GM23338 (cell line): ENCODE measurements around the gene JOSD1. TPM values are rescaled to one million over a fixed set of nuclear protein-coding genes. Genes with fewer than 3 reads are reported as not detected.

ENCODE experiments used
- ATAC-seq: fragments of 200-7000 bp; cut with Tn5 transposase; 3 replicates; pipeline ENCODE4 v1.9.1; 2020
- DNase-seq: peaks from one replicate; pipeline ENCODE4 v3.0.0-alpha.2; 2015; ENCODE audit warnings: low spot score
- H2AFZ ChIP-seq: fragments of 200-600 bp; sonication (generic); 2 replicates; pipeline ENCODE4 v1.8.0; 2016; ENCODE audit warnings: antibody characterized with exemption, mild to moderate bottlenecking, moderate library complexity
- H3F3A ChIP-seq: fragments of 200-600 bp; sonication (generic); replicated peaks from 2 replicates; pipeline ENCODE4 v1.8.0; 2017; ENCODE audit warnings: antibody characterized with exemption, mixed run types, low read depth
- H3K27ac ChIP-seq: fragments of 200-600 bp; sonication (generic); 2 replicates; pipeline ENCODE4 v1.6.1; 2016; ENCODE audit warnings: low read depth
- H3K27me3 ChIP-seq: fragments of 200-600 bp; sonication (generic); 2 replicates; pipeline ENCODE4 v1.8.0; 2016; ENCODE audit warnings: mild to moderate bottlenecking, mixed run types, moderate library complexity; ENCODE audit not compliant: insufficient read depth
- H3K36me3 ChIP-seq: fragments of 200-600 bp; sonication (generic); 2 replicates; pipeline ENCODE4 v1.8.0; 2016; ENCODE audit warnings: mild to moderate bottlenecking; ENCODE audit not compliant: insufficient read depth
- H3K4me1 ChIP-seq: fragments of 200-600 bp; sonication (generic); 2 replicates; pipeline ENCODE4 v1.8.0; 2016; ENCODE audit warnings: mild to moderate bottlenecking, moderate library complexity; ENCODE audit not compliant: insufficient read depth
- H3K4me2 ChIP-seq: fragments of 200-600 bp; sonication (generic); 2 replicates; pipeline ENCODE4 v1.7.1; 2017; ENCODE audit warnings: mixed run types
- H3K4me3 ChIP-seq: fragments of 200-600 bp; sonication (generic); 2 replicates; pipeline ENCODE4 v1.6.1; 2016; ENCODE audit warnings: mixed run types
- H3K79me2 ChIP-seq: fragments of 200-600 bp; sonication (generic); replicated peaks from 2 replicates; pipeline ENCODE4 v1.8.0; 2017; ENCODE audit warnings: mild to moderate bottlenecking; ENCODE audit not compliant: insufficient read depth
- H3K9me2 ChIP-seq: fragments of 200-600 bp; sonication (generic); 2 replicates; pipeline ENCODE4 v1.8.0; 2017; ENCODE audit not compliant: insufficient read depth
- H4K20me1 ChIP-seq: fragments of 200-600 bp; sonication (generic); replicated peaks from 2 replicates; pipeline ENCODE4 v1.8.0; 2017; ENCODE audit warnings: mild to moderate bottlenecking; ENCODE audit not compliant: insufficient read depth
- H3K27ac Mint-ChIP-seq: 2 replicates; pipeline ENCODE4 v1.8.0; 2020; ENCODE audit warnings: inconsistent platforms, mild to moderate bottlenecking, moderate library complexity, mixed read lengths
- H3K27me3 Mint-ChIP-seq: 3 replicates; pipeline ENCODE4 v1.8.0; 2022; ENCODE audit warnings: low read depth, mild to moderate bottlenecking, moderate library complexity, mixed read lengths, inconsistent platforms; ENCODE audit not compliant: insufficient read depth, poor library complexity
- H3K36me3 Mint-ChIP-seq: 3 replicates; pipeline ENCODE4 v1.8.0; 2021; ENCODE audit warnings: low read depth, mild to moderate bottlenecking, inconsistent platforms, moderate library complexity, mixed read lengths
- H3K4me1 Mint-ChIP-seq: 3 replicates; pipeline ENCODE4 v1.8.0; 2020; ENCODE audit warnings: mild to moderate bottlenecking, inconsistent platforms, mixed read lengths
- H3K4me3 Mint-ChIP-seq: 3 replicates; pipeline ENCODE4 v1.8.0; 2021; ENCODE audit warnings: moderate library complexity, mild to moderate bottlenecking, inconsistent platforms, mixed read lengths
- H3K9me3 Mint-ChIP-seq: 3 replicates; pipeline ENCODE4 v1.8.0; 2020; ENCODE audit warnings: moderate library complexity, mild to moderate bottlenecking, inconsistent platforms, mixed read lengths
- CREB1 ChIP-seq: fragments of 250-450 bp; sonication (Bioruptor Pico); IDR thresholded peaks from 2 replicates; pipeline ENCODE4 v1.5.0; 2020; ENCODE audit warnings: low read depth, mild to moderate bottlenecking, moderate library complexity
- EZH2 ChIP-seq: fragments of 200-600 bp; sonication (generic); IDR thresholded peaks from one replicate; pipeline ENCODE4 v1.8.0; 2017; ENCODE audit warnings: antibody characterized with exemption, mild to moderate bottlenecking, low read depth; ENCODE audit not compliant: unreplicated experiment
- EZH2phosphoT487 ChIP-seq: fragments of 200-600 bp; sonication (generic); IDR thresholded peaks from one replicate; pipeline ENCODE4 v1.8.1; 2018; ENCODE audit warnings: antibody characterized with exemption; ENCODE audit not compliant: unreplicated experiment
- JUNB ChIP-seq: IDR thresholded peaks from one replicate; pipeline ENCODE4 v1.6.1; 2016; ENCODE audit warnings: antibody characterized with exemption; ENCODE audit not compliant: unreplicated experiment
- NANOG ChIP-seq: IDR thresholded peaks from 2 replicates; pipeline ENCODE4 v1.6.1; 2016; ENCODE audit warnings: antibody characterized with exemption, borderline replicate concordance
- POLR2AphosphoS5 ChIP-seq: IDR thresholded peaks from 2 replicates; pipeline ENCODE4 v1.6.1; 2016; ENCODE audit warnings: antibody characterized with exemption, low read depth
- STAT1 ChIP-seq: IDR thresholded peaks from one replicate; pipeline ENCODE4 v1.6.1; 2016; ENCODE audit warnings: antibody characterized with exemption; ENCODE audit not compliant: unreplicated experiment
- ZNF114 ChIP-seq: fragments of 250-450 bp; sonication (Bioruptor Pico); IDR thresholded peaks from 2 replicates; pipeline ENCODE4 v1.5.0; 2020; ENCODE audit warnings: mild to moderate bottlenecking, moderate library complexity
- ZNF331 ChIP-seq: fragments of 250-450 bp; sonication (Bioruptor Pico); IDR thresholded peaks from 2 replicates; pipeline ENCODE4 v1.5.0; 2020; ENCODE audit warnings: low read depth, mild to moderate bottlenecking, moderate library complexity
- polyA plus RNA-seq: library from polyadenylated mRNA; unstranded; fragments of >200 nt; fragmentation: Nextera tagmentation; extraction: Ambion mirVana; gene quantifications from 2 replicates; pipeline ENCODE4 v1.2.1, GENCODE V29; 2016
- total RNA-seq: library from RNA; depleted of rRNA; stranded (reverse); fragments of >200 nt; shearing (Covaris generic); gene quantifications from 2 replicates; pipeline ENCODE4 v1.2.3, GENCODE V29; 2014
- TF ChIP-seq, protein P1 (sequence below): fragments of 250-450 bp; sonication (Bioruptor Pico); IDR thresholded peaks from 2 replicates; pipeline ENCODE4 v1.5.0; 2020; ENCODE audit warnings: mild to moderate bottlenecking, moderate library complexity
- TF ChIP-seq, protein P2 (sequence below), 2 experiments: fragments of 200-600 bp in 1 of 2; sonication (generic) in 1 of 2; conservative IDR thresholded peaks; 2 replicates each; pipeline versions ENCODE4 v1.5.1 to v1.6.1; 2016 to 2017; ENCODE audit warnings: antibody characterized with exemption in 2 of 2, low read depth in 2 of 2, mild to moderate bottlenecking in 2 of 2, moderate library complexity in 1 of 2
- TF ChIP-seq, protein P3 (sequence below): IDR thresholded peaks from one replicate; pipeline ENCODE4 v1.6.1; 2018; ENCODE audit warnings: antibody characterized with exemption; ENCODE audit not compliant: unreplicated experiment

JOSD1 gene
- total and polyA plus RNA-seq, 2 experiments from 2014 or later: 4.6 to 19.7 TPM

DNA sequence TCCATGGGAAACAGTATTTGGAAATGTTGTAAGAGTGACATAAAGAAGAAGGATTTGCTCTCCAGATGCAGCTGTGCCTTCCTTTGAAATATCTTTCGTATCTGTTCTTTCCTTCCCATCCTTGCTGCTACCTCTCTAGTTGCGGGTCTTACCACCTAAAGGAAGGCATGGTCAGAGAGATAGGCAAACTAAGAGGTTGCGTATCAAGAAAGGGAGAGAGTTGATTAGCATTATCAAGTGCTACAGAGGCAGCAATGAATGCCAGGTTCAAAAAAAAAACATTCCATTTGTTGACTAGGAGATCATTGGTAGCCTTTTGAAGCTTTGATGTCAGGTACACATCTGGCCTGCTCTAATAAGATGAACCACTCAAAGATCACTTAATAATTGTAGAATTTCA, 9.6 kb upstream of the JOSD1 start:
- H3K27ac Mint-ChIP-seq: no peak overlapping the region
- Histone ChIP-seq H3K79me2 (peaks cover 91% of the 10 kb centered on the region), H3K4me1 (peaks cover 57% of the 10 kb centered on the region), H3K27ac (no peak overlapping the region), H2AFZ (no peak overlapping the region), H3K36me3 (peaks cover 10% of the 10 kb centered on the region; the same call in 1 of the 2 replicates), H3K4me2 (no peak overlapping the region), H3F3A (0 out of 2 replicates have a peak, but pooled peaks cover 4% of the 10 kb centered on the region), H3K4me3 (no peak overlapping the region), H3K9me2 (no peaks in the 10 kb centered on the region), H4K20me1 (peaks cover 69% of the 10 kb centered on the region), H3K27me3 (no peaks in the 10 kb centered on the region)
- TF ChIP-seq, protein P1, sequence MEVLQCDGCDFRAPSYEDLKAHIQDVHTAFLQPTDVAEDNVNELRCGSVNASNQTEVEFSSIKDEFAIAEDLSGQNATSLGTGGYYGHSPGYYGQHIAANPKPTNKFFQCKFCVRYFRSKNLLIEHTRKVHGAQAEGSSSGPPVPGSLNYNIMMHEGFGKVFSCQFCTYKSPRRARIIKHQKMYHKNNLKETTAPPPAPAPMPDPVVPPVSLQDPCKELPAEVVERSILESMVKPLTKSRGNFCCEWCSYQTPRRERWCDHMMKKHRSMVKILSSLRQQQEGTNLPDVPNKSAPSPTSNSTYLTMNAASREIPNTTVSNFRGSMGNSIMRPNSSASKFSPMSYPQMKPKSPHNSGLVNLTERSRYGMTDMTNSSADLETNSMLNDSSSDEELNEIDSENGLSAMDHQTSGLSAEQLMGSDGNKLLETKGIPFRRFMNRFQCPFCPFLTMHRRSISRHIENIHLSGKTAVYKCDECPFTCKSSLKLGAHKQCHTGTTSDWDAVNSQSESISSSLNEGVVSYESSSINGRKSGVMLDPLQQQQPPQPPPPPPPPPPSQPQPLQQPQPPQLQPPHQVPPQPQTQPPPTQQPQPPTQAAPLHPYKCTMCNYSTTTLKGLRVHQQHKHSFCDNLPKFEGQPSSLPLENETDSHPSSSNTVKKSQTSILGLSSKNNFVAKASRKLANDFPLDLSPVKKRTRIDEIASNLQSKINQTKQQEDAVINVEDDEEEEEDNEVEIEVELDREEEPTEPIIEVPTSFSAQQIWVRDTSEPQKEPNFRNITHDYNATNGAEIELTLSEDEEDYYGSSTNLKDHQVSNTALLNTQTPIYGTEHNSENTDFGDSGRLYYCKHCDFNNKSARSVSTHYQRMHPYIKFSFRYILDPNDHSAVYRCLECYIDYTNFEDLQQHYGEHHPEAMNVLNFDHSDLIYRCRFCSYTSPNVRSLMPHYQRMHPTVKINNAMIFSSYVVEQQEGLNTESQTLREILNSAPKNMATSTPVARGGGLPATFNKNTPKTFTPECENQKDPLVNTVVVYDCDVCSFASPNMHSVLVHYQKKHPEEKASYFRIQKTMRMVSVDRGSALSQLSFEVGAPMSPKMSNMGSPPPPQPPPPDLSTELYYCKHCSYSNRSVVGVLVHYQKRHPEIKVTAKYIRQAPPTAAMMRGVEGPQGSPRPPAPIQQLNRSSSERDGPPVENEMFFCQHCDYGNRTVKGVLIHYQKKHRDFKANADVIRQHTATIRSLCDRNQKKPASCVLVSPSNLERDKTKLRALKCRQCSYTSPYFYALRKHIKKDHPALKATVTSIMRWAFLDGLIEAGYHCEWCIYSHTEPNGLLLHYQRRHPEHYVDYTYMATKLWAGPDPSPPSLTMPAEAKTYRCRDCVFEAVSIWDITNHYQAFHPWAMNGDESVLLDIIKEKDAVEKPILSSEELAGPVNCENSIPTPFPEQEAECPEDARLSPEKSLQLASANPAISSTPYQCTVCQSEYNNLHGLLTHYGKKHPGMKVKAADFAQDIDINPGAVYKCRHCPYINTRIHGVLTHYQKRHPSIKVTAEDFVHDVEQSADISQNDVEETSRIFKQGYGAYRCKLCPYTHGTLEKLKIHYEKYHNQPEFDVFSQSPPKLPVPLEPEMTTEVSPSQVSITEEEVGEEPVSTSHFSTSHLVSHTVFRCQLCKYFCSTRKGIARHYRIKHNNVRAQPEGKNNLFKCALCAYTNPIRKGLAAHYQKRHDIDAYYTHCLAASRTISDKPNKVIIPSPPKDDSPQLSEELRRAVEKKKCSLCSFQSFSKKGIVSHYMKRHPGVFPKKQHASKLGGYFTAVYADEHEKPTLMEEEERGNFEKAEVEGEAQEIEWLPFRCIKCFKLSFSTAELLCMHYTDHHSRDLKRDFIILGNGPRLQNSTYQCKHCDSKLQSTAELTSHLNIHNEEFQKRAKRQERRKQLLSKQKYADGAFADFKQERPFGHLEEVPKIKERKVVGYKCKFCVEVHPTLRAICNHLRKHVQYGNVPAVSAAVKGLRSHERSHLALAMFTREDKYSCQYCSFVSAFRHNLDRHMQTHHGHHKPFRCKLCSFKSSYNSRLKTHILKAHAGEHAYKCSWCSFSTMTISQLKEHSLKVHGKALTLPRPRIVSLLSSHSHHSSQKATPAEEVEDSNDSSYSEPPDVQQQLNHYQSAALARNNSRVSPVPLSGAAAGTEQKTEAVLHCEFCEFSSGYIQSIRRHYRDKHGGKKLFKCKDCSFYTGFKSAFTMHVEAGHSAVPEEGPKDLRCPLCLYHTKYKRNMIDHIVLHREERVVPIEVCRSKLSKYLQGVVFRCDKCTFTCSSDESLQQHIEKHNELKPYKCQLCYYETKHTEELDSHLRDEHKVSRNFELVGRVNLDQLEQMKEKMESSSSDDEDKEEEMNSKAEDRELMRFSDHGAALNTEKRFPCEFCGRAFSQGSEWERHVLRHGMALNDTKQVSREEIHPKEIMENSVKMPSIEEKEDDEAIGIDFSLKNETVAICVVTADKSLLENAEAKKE: no peak
- TF ChIP-seq POLR2AphosphoS5: no peak
- TF ChIP-seq ZNF114: no peak
- no peak for TF ChIP-seq STAT1
- TF ChIP-seq NANOG: no peak
- TF ChIP-seq, protein P2, sequence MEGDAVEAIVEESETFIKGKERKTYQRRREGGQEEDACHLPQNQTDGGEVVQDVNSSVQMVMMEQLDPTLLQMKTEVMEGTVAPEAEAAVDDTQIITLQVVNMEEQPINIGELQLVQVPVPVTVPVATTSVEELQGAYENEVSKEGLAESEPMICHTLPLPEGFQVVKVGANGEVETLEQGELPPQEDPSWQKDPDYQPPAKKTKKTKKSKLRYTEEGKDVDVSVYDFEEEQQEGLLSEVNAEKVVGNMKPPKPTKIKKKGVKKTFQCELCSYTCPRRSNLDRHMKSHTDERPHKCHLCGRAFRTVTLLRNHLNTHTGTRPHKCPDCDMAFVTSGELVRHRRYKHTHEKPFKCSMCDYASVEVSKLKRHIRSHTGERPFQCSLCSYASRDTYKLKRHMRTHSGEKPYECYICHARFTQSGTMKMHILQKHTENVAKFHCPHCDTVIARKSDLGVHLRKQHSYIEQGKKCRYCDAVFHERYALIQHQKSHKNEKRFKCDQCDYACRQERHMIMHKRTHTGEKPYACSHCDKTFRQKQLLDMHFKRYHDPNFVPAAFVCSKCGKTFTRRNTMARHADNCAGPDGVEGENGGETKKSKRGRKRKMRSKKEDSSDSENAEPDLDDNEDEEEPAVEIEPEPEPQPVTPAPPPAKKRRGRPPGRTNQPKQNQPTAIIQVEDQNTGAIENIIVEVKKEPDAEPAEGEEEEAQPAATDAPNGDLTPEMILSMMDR (conservative IDR thresholded peaks at IDR 0.05; ENCODE audit: low read depth in 2 of 2): no peak
- TF ChIP-seq EZH2phosphoT487: no peak
- no peak for TF ChIP-seq EZH2
- no peak for TF ChIP-seq CREB1 (CRISPR knock-in tag)
- no peak for TF ChIP-seq ZNF331 (CRISPR knock-in tag)
- TF ChIP-seq, protein P3, sequence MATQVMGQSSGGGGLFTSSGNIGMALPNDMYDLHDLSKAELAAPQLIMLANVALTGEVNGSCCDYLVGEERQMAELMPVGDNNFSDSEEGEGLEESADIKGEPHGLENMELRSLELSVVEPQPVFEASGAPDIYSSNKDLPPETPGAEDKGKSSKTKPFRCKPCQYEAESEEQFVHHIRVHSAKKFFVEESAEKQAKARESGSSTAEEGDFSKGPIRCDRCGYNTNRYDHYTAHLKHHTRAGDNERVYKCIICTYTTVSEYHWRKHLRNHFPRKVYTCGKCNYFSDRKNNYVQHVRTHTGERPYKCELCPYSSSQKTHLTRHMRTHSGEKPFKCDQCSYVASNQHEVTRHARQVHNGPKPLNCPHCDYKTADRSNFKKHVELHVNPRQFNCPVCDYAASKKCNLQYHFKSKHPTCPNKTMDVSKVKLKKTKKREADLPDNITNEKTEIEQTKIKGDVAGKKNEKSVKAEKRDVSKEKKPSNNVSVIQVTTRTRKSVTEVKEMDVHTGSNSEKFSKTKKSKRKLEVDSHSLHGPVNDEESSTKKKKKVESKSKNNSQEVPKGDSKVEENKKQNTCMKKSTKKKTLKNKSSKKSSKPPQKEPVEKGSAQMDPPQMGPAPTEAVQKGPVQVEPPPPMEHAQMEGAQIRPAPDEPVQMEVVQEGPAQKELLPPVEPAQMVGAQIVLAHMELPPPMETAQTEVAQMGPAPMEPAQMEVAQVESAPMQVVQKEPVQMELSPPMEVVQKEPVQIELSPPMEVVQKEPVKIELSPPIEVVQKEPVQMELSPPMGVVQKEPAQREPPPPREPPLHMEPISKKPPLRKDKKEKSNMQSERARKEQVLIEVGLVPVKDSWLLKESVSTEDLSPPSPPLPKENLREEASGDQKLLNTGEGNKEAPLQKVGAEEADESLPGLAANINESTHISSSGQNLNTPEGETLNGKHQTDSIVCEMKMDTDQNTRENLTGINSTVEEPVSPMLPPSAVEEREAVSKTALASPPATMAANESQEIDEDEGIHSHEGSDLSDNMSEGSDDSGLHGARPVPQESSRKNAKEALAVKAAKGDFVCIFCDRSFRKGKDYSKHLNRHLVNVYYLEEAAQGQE: no peak
- no peak for TF ChIP-seq JUNB
- H3K36me3 Mint-ChIP-seq: peaks cover 14% of the 10 kb centered on the region
- peaks cover 5% of the 10 kb centered on the region for H3K27me3 Mint-ChIP-seq
- peaks cover 67% of the 10 kb centered on the region for H3K4me1 Mint-ChIP-seq
- ATAC-seq: no peak
- DNase-seq: no peak
- no peak overlapping the region for H3K4me3 Mint-ChIP-seq
- H3K9me3 Mint-ChIP-seq: no peaks in the 10 kb centered on the region
